K562 (cell line): ENCODE results near the gene TCAP. TPM values are rescaled to one million over a fixed set of nuclear protein-coding genes. Genes with fewer than 3 reads are reported as not detected.

Experiments
- LARP7 ChIP-seq: fragments of 450-650 bp; IDR thresholded peaks from 2 replicates; pipeline ENCODE4 v1.6.1; 2016
- NCOA6 ChIP-seq: fragments of 450-650 bp; IDR thresholded peaks from 2 replicates; pipeline ENCODE4 v1.6.1; 2017; ENCODE audit warnings: mild to moderate bottlenecking
- SAP30 ChIP-seq: fragments of 200-600 bp; sonication (generic); IDR thresholded peaks from 2 replicates; pipeline ENCODE4 v1.6.1; 2012; ENCODE audit warnings: borderline replicate concordance, low read depth, mild to moderate bottlenecking, moderate library complexity, low read length, control low read depth, inconsistent platforms; ENCODE audit not compliant: insufficient read depth, poor library complexity, severe bottlenecking
- SMC3 ChIP-seq: conservative IDR thresholded peaks from 2 replicates; pipeline ENCODE4 v1.6.1; 2011; ENCODE audit warnings: low read depth, low read length, improper control_type of control experiment; ENCODE audit not compliant: insufficient read depth
- TBP ChIP-seq: optimal IDR thresholded peaks from 2 replicates; pipeline ENCODE3; 2011; ENCODE audit warnings: low read depth, low read length, improper control_type of control experiment
- ZNF695 ChIP-seq: fragments of 450-650 bp; formaldehyde crosslinking; IDR thresholded peaks from 2 replicates; pipeline ENCODE4 v1.4.0; 2020; ENCODE audit warnings: mild to moderate bottlenecking, moderate library complexity
- polyA plus RNA-seq, 8 experiments: library from polyadenylated mRNA; depleted of rRNA in 4 of 8; stranded (reverse) in 5 of 8; unstranded in 3 of 8; fragments of >200 nt; fragmentation: Nextera tagmentation in 2 of 8; fragmentation: Illumina TruSeq in 1 of 8; extraction: Ambion mirVana in 2 of 8; extraction: Trizol in 1 of 8; gene quantifications; 2 replicates each; pipeline versions ENCODE4 v1.2.1 to v1.2.3, GENCODE V29; 2011 to 2014; ENCODE audit warnings: inconsistent platforms in 1 of 8, missing spikeins in 1 of 8
- total RNA-seq, 7 experiments: library from RNA; depleted of rRNA in 6 of 7; stranded (reverse); fragments of >200 nt in 6 of 7; fragmentation: Illumina TruSeq in 2 of 7; extraction: Trizol in 2 of 7; gene quantifications; 2 replicates each; pipeline versions ENCODE4 v1.2.1 to v1.2.3, GENCODE V29; 2011 to 2021; ENCODE audit warnings: low replicate concordance in 1 of 7
- TF ChIP-seq, protein P1 (sequence below): fragments of 200-600 bp; sonication (generic); IDR thresholded peaks from one replicate; pipeline ENCODE4 v1.6.1; 2012; ENCODE audit warnings: mild to moderate bottlenecking, low read depth, low read length, inconsistent platforms
- TF ChIP-seq, protein P2 (sequence below), 2 experiments: fragments of 150-350 bp in 1 of 2; IDR thresholded peaks; 2 replicates each; pipeline ENCODE4 v1.6.1; 2012 to 2016; ENCODE audit warnings: low read depth in 2 of 2, low read length in 2 of 2, mild to moderate bottlenecking in 1 of 2, moderate library complexity in 1 of 2
- TF ChIP-seq, protein P3 (sequence below): fragments of 250-450 bp; sonication (Bioruptor Pico); IDR thresholded peaks from 2 replicates; pipeline ENCODE4 v1.5.0; 2022; ENCODE audit warnings: mild to moderate bottlenecking

Gene TCAP
- total and polyA plus RNA-seq, 9 of the 15 experiments (the other 6 are each of a cell fraction or from before 2014, with no cell fraction given), result 0.33 to 1.4 (median 0.82) TPM; not detected in 2

DNA sequence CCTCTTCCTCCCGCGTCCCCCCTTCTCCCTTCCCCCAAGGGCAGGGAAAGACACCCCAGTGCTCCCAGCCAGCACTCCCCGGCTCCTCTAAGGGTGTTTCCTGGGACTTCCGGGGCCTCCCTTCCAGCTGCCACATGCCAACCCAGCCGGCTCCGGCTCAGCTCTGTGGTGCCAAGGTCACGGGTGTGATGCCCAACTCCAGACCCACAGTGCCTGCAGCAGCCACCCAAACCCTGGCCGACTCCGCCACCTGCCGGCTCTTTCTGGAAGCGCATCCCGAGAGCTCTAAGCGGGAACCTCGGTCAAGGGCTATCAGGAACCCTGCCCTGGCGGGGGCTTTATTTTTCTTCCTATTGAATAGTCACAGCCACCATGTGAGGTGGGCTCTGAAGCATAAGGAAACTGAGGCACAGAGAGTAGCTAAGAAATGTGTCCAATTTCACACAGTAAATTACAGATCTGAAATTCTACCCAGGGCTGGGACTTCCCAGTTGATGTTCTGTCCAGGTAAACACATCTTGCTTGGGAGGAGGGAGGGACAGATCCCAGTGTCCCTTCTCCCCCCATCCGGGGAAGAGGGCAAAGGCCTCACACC is 41.7 kb upstream of the TCAP start (continued):
- TF ChIP-seq, protein P1, sequence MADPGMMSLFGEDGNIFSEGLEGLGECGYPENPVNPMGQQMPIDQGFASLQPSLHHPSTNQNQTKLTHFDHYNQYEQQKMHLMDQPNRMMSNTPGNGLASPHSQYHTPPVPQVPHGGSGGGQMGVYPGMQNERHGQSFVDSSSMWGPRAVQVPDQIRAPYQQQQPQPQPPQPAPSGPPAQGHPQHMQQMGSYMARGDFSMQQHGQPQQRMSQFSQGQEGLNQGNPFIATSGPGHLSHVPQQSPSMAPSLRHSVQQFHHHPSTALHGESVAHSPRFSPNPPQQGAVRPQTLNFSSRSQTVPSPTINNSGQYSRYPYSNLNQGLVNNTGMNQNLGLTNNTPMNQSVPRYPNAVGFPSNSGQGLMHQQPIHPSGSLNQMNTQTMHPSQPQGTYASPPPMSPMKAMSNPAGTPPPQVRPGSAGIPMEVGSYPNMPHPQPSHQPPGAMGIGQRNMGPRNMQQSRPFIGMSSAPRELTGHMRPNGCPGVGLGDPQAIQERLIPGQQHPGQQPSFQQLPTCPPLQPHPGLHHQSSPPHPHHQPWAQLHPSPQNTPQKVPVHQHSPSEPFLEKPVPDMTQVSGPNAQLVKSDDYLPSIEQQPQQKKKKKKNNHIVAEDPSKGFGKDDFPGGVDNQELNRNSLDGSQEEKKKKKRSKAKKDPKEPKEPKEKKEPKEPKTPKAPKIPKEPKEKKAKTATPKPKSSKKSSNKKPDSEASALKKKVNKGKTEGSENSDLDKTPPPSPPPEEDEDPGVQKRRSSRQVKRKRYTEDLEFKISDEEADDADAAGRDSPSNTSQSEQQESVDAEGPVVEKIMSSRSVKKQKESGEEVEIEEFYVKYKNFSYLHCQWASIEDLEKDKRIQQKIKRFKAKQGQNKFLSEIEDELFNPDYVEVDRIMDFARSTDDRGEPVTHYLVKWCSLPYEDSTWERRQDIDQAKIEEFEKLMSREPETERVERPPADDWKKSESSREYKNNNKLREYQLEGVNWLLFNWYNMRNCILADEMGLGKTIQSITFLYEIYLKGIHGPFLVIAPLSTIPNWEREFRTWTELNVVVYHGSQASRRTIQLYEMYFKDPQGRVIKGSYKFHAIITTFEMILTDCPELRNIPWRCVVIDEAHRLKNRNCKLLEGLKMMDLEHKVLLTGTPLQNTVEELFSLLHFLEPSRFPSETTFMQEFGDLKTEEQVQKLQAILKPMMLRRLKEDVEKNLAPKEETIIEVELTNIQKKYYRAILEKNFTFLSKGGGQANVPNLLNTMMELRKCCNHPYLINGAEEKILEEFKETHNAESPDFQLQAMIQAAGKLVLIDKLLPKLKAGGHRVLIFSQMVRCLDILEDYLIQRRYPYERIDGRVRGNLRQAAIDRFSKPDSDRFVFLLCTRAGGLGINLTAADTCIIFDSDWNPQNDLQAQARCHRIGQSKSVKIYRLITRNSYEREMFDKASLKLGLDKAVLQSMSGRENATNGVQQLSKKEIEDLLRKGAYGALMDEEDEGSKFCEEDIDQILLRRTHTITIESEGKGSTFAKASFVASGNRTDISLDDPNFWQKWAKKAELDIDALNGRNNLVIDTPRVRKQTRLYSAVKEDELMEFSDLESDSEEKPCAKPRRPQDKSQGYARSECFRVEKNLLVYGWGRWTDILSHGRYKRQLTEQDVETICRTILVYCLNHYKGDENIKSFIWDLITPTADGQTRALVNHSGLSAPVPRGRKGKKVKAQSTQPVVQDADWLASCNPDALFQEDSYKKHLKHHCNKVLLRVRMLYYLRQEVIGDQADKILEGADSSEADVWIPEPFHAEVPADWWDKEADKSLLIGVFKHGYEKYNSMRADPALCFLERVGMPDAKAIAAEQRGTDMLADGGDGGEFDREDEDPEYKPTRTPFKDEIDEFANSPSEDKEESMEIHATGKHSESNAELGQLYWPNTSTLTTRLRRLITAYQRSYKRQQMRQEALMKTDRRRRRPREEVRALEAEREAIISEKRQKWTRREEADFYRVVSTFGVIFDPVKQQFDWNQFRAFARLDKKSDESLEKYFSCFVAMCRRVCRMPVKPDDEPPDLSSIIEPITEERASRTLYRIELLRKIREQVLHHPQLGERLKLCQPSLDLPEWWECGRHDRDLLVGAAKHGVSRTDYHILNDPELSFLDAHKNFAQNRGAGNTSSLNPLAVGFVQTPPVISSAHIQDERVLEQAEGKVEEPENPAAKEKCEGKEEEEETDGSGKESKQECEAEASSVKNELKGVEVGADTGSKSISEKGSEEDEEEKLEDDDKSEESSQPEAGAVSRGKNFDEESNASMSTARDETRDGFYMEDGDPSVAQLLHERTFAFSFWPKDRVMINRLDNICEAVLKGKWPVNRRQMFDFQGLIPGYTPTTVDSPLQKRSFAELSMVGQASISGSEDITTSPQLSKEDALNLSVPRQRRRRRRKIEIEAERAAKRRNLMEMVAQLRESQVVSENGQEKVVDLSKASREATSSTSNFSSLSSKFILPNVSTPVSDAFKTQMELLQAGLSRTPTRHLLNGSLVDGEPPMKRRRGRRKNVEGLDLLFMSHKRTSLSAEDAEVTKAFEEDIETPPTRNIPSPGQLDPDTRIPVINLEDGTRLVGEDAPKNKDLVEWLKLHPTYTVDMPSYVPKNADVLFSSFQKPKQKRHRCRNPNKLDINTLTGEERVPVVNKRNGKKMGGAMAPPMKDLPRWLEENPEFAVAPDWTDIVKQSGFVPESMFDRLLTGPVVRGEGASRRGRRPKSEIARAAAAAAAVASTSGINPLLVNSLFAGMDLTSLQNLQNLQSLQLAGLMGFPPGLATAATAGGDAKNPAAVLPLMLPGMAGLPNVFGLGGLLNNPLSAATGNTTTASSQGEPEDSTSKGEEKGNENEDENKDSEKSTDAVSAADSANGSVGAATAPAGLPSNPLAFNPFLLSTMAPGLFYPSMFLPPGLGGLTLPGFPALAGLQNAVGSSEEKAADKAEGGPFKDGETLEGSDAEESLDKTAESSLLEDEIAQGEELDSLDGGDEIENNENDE, result no peak
- TF ChIP-seq SMC3 (peak; percentile 68), ZNF695 (CRISPR knock-in tag) (no peak), SAP30 (no peak), LARP7 (no peak), NCOA6 (no peak), TBP (peak; percentile 81)
- TF ChIP-seq, protein P2, sequence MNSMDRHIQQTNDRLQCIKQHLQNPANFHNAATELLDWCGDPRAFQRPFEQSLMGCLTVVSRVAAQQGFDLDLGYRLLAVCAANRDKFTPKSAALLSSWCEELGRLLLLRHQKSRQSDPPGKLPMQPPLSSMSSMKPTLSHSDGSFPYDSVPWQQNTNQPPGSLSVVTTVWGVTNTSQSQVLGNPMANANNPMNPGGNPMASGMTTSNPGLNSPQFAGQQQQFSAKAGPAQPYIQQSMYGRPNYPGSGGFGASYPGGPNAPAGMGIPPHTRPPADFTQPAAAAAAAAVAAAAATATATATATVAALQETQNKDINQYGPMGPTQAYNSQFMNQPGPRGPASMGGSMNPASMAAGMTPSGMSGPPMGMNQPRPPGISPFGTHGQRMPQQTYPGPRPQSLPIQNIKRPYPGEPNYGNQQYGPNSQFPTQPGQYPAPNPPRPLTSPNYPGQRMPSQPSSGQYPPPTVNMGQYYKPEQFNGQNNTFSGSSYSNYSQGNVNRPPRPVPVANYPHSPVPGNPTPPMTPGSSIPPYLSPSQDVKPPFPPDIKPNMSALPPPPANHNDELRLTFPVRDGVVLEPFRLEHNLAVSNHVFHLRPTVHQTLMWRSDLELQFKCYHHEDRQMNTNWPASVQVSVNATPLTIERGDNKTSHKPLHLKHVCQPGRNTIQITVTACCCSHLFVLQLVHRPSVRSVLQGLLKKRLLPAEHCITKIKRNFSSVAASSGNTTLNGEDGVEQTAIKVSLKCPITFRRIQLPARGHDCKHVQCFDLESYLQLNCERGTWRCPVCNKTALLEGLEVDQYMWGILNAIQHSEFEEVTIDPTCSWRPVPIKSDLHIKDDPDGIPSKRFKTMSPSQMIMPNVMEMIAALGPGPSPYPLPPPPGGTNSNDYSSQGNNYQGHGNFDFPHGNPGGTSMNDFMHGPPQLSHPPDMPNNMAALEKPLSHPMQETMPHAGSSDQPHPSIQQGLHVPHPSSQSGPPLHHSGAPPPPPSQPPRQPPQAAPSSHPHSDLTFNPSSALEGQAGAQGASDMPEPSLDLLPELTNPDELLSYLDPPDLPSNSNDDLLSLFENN (IDR thresholded peaks at IDR 0.05; ENCODE audit: low read depth in 2 of 2, low read length in 2 of 2), result no peak
- TF ChIP-seq, protein P3, sequence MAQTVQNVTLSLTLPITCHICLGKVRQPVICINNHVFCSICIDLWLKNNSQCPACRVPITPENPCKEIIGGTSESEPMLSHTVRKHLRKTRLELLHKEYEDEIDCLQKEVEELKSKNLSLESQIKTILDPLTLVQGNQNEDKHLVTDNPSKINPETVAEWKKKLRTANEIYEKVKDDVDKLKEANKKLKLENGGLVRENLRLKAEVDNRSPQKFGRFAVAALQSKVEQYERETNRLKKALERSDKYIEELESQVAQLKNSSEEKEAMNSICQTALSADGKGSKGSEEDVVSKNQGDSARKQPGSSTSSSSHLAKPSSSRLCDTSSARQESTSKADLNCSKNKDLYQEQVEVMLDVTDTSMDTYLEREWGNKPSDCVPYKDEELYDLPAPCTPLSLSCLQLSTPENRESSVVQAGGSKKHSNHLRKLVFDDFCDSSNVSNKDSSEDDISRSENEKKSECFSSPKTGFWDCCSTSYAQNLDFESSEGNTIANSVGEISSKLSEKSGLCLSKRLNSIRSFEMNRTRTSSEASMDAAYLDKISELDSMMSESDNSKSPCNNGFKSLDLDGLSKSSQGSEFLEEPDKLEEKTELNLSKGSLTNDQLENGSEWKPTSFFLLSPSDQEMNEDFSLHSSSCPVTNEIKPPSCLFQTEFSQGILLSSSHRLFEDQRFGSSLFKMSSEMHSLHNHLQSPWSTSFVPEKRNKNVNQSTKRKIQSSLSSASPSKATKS (CRISPR knock-in tag), result no peak
